GDM1 (cell line): ENCODE results near the gene ARPC4.

Source experiments
- DNase-seq: peaks from one replicate; lab custom pipeline; 2025; lab: John Stamatoyannopoulos, UW

The ARPC4 gene

GRCh38 chr3:9792405-9793160, at the start of gene ARPC4, which contains the start of gene TADA3:
Gene ARPC4, plus strand, starts transcription at chr3:9793082. Its CDS starts 40 bp downstream, at chr3:9793122.
Gene TADA3, minus strand, starts transcription at chr3:9792473. Its CDS starts 1,007 bp downstream, at chr3:9791466.
- DNase-seq, result peak; percentile 96

GRCh38 chr3:9743548-9743947, 49.3 kb upstream of the ARPC4 start:
- DNase-seq, result no peak

GRCh38 chr3:9744162-9744561, 48.7 kb upstream of the ARPC4 start:
- DNase-seq, result no peak

- DNase-seq, result no peak
Measured at GRCh38 chr3:9745521-9745920, 47.4 kb upstream of the ARPC4 start.

- no peak for DNase-seq
Measured at GRCh38 chr3:9746330-9746729, 46.6 kb upstream of the ARPC4 start.

GRCh38 chr3:9747267-9747666, 45.6 kb upstream of the ARPC4 start:
- DNase-seq, result no peak

- DNase-seq, result no peak
Measured at GRCh38 chr3:9748031-9748430, 44.9 kb upstream of the ARPC4 start.

- DNase-seq, result no peak
Measured at GRCh38 chr3:9749296-9749644, 43.6 kb upstream of the ARPC4 start.

- peak; percentile 96 for DNase-seq
Measured at GRCh38 chr3:9749645-9750555, 43.0 kb upstream of the ARPC4 start, which contains the start of gene OGG1. Gene OGG1, plus strand, starts transcription at chr3:9749952. Its CDS starts 335 bp downstream, at chr3:9750287.

GRCh38 chr3:9750556-9751411, 42.1 kb upstream of the ARPC4 start:
- DNase-seq, result no peak

GRCh38 chr3:9754678-9755077, 38.2 kb upstream of the ARPC4 start:
- no peak for DNase-seq

- DNase-seq, result no peak
Measured at GRCh38 chr3:9757427-9757826, 35.5 kb upstream of the ARPC4 start.

- no peak for DNase-seq
Measured at GRCh38 chr3:9760779-9761505, 31.9 kb upstream of the ARPC4 start.

- DNase-seq, result no peak
Measured at GRCh38 chr3:9761919-9762318, 31.0 kb upstream of the ARPC4 start.

- DNase-seq, result no peak
Measured at GRCh38 chr3:9762871-9763270, 30.0 kb upstream of the ARPC4 start.

- no peak for DNase-seq
Measured at GRCh38 chr3:9765865-9766264, 27.0 kb upstream of the ARPC4 start.

GRCh38 chr3:9767418-9767817, 25.5 kb upstream of the ARPC4 start:
- no peak for DNase-seq

- no peak for DNase-seq
Measured at GRCh38 chr3:9768141-9768775, 24.6 kb upstream of the ARPC4 start.

GRCh38 chr3:9769012-9769411, 23.9 kb upstream of the ARPC4 start:
- no peak for DNase-seq

GRCh38 chr3:9769426-9770275, 23.2 kb upstream of the ARPC4 start, which contains the start of gene CAMK1:
Gene CAMK1, minus strand, starts transcription at chr3:9769947. Its CDS starts 2,198 bp downstream, at chr3:9767749.
- DNase-seq, result no peak
